Measurements from ENCODE around the gene PTGDS. TPM values are rescaled to one million over a fixed set of nuclear protein-coding genes. Genes with fewer than 3 reads are reported as not detected.

Gene PTGDS
- total and polyA plus RNA-seq, 2 donors (not counting 1 experiment from before 2014, with no cell fraction given) = 0.13 TPM; not detected in 1

- intact Hi-C loops (cut with micrococcal nuclease) = no loop called here
- POLR2A ChIA-PET = no interaction called here
- Histone ChIP-seq H3K9ac (ENCODE audit: low read length) (no peak overlapping the region), H3K79me2 (ENCODE audit: control insufficient read depth, insufficient read depth, low read length) (no peaks in the 10 kb centered on the region), H3K36me3 (replicated peaks in 1 of 2; ENCODE audit: control extremely low read depth in 1 of 2, control insufficient read depth in 1 of 2, extremely low read depth in 1 of 2, insufficient read depth in 2 of 2, low read length in 1 of 2) (no peaks in the 10 kb centered on the region), H3K27me3 (replicated peaks in 1 of 4; ENCODE audit: control extremely low read depth in 1 of 4, control insufficient read depth in 3 of 4, insufficient read depth in 4 of 4, low read length in 3 of 4) (peaks cover 0 to 81% (median 19%) of the 10 kb centered on the region in 4 experiments), H3K4me2 (replicated peaks; ENCODE audit: low read depth, low read length, poor library complexity, severe bottlenecking) (no peak overlapping the region), H3K27ac (ENCODE audit: low read length in 2 of 2) (no peak overlapping the region), H3K9me3 (ENCODE audit: control extremely low read depth in 1 of 3, control insufficient read depth in 2 of 3, insufficient read depth in 1 of 3, low read length in 2 of 3) (peaks cover 0 to 13% (median 0%) of the 10 kb centered on the region in 3 donors), H3K4me3 (ENCODE audit: control extremely low read depth in 1 of 5, extremely low read depth in 1 of 5, insufficient read depth in 1 of 5, low read depth in 2 of 5, low read length in 4 of 5) (no peak overlapping the region), H4K20me1 (ENCODE audit: control insufficient read depth, insufficient read depth, low read length, poor library complexity, severe bottlenecking) (no peaks in the 10 kb centered on the region), H2AFZ (ENCODE audit: insufficient read depth, low read depth, low read length, poor library complexity, severe bottlenecking) (no peak overlapping the region), H3K4me1 (ENCODE audit: control insufficient read depth in 2 of 2, insufficient read depth in 2 of 2, low read length in 2 of 2) (peaks cover 12 to 17% of the 10 kb centered on the region in 2 donors)
- Mint-ChIP-seq H3K27me3 (peaks cover 19% of the 10 kb centered on the region), H3K4me1 (peaks cover 4% of the 10 kb centered on the region), H3K27ac (no peak overlapping the region), H3K4me3 (no peak overlapping the region), H3K9me3 (ENCODE audit: insufficient read depth) (no peaks in the 10 kb centered on the region)
- DNase-seq (no peak), ATAC-seq (ENCODE audit: low read depth) (no peak)
- no peak for TF ChIP-seq EZH2 (IDR thresholded peaks at IDR 0.05; ENCODE audit: borderline replicate concordance, insufficient read depth, low read depth, low read length, poor library complexity, severe bottlenecking)
- TF ChIP-seq, protein P1, sequence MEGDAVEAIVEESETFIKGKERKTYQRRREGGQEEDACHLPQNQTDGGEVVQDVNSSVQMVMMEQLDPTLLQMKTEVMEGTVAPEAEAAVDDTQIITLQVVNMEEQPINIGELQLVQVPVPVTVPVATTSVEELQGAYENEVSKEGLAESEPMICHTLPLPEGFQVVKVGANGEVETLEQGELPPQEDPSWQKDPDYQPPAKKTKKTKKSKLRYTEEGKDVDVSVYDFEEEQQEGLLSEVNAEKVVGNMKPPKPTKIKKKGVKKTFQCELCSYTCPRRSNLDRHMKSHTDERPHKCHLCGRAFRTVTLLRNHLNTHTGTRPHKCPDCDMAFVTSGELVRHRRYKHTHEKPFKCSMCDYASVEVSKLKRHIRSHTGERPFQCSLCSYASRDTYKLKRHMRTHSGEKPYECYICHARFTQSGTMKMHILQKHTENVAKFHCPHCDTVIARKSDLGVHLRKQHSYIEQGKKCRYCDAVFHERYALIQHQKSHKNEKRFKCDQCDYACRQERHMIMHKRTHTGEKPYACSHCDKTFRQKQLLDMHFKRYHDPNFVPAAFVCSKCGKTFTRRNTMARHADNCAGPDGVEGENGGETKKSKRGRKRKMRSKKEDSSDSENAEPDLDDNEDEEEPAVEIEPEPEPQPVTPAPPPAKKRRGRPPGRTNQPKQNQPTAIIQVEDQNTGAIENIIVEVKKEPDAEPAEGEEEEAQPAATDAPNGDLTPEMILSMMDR (IDR thresholded peaks at IDR 0.05) = no peak
- 95% methylated on average over 8 of the region's 16 CpGs for WGBS (ENCODE audit: insufficient coverage)
- CTCF ChIA-PET = no interaction called here
Measured at GRCh38 chr9:136980669-136981478, 3.6 kb downstream of the PTGDS start.

DNA sequence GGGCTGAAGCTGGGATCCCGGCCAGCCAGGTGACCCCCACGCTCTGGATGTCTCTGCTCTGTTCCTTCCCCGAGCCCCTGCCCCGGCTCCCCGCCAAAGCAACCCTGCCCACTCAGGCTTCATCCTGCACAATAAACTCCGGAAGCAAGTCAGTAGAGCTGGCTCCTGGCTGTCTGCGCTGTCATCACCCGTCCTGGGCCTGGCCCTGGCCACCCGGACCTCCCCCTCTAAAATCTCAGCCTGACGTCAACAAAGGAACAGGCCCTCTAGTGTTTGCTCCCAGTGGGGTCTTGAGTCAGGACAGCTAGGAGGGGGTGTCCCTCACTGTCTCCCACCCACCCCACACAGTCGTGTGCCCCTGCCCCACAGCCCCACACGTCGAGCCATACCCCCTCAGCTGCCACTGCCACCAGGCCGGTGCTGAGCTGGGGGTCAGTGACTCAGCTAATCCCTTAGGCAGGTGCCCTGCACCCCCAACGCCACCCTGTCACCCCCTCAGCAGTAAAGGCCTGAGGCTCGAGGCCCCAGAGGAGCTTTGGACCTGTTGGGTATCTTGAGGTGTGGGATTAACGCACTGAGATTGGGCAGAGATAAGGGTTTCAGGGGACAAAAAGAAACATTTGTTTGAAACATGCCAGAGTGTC, 4.4 kb downstream of the PTGDS start:
- no peaks in the 10 kb centered on the region for H3K9me3 Mint-ChIP-seq (ENCODE audit: insufficient read depth)
- Histone ChIP-seq H3K9me3 (ENCODE audit: control extremely low read depth in 1 of 3, control insufficient read depth in 2 of 3, insufficient read depth in 1 of 3, low read length in 2 of 3) (peaks cover 0 to 13% (median 0%) of the 10 kb centered on the region in 3 donors), H3K27me3 (replicated peaks in 1 of 4; ENCODE audit: control extremely low read depth in 1 of 4, control insufficient read depth in 3 of 4, insufficient read depth in 4 of 4, low read length in 3 of 4) (peaks cover 0 to 81% (median 19%) of the 10 kb centered on the region in 4 experiments), H3K79me2 (ENCODE audit: control insufficient read depth, insufficient read depth, low read length) (no peaks in the 10 kb centered on the region), H3K9ac (ENCODE audit: low read length) (no peak overlapping the region), H3K36me3 (replicated peaks in 1 of 2; ENCODE audit: control extremely low read depth in 1 of 2, control insufficient read depth in 1 of 2, extremely low read depth in 1 of 2, insufficient read depth in 2 of 2, low read length in 1 of 2) (no peaks in the 10 kb centered on the region), H3K27ac (ENCODE audit: low read length in 2 of 2) (no peak overlapping the region), H3K4me1 (ENCODE audit: control insufficient read depth in 2 of 2, insufficient read depth in 2 of 2, low read length in 2 of 2) (peaks cover 12 to 17% of the 10 kb centered on the region in 2 donors), H4K20me1 (ENCODE audit: control insufficient read depth, insufficient read depth, low read length, poor library complexity, severe bottlenecking) (no peaks in the 10 kb centered on the region), H3K4me2 (replicated peaks; ENCODE audit: low read depth, low read length, poor library complexity, severe bottlenecking) (no peak overlapping the region), H3K4me3 (ENCODE audit: control extremely low read depth in 1 of 5, extremely low read depth in 1 of 5, insufficient read depth in 1 of 5, low read depth in 2 of 5, low read length in 4 of 5) (no peak overlapping the region), H2AFZ (ENCODE audit: insufficient read depth, low read depth, low read length, poor library complexity, severe bottlenecking) (no peak overlapping the region)
- no peak for ATAC-seq (ENCODE audit: low read depth)
- DNase-seq = no peak
- H3K4me3 Mint-ChIP-seq = no peak overlapping the region
- ChIA-PET POLR2A (interaction anchor here (0.6 kb wide), 1 partner anchor 14 kb away, joined by 3 read pairs; no protein-coding TSS in a partner anchor), CTCF (no interaction called here)
- 87% methylated on average over 8 of the region's 17 CpGs for WGBS (ENCODE audit: insufficient coverage)
- no peak overlapping the region for H3K27ac Mint-ChIP-seq
- H3K27me3 Mint-ChIP-seq = peaks cover 18% of the 10 kb centered on the region
- intact Hi-C loops (cut with micrococcal nuclease) = no loop called here
- TF ChIP-seq, protein P1 (IDR thresholded peaks at IDR 0.05) = no peak
- no peak for TF ChIP-seq EZH2 (IDR thresholded peaks at IDR 0.05; ENCODE audit: borderline replicate concordance, insufficient read depth, low read depth, low read length, poor library complexity, severe bottlenecking)
- peaks cover 7% of the 10 kb centered on the region for H3K4me1 Mint-ChIP-seq

Measured in B cell (primary cell).